ENCODE data around the gene TMEM62. TPM values are rescaled to one million over a fixed set of nuclear protein-coding genes. Genes with fewer than 3 reads are reported as not detected.

The TMEM62 gene
- total RNA-seq, 5 donors from 2014 or later (not counting 1 experiment from before 2014, with no cell fraction given) = 14.8 to 20.2 (median 16.4) TPM

DNA sequence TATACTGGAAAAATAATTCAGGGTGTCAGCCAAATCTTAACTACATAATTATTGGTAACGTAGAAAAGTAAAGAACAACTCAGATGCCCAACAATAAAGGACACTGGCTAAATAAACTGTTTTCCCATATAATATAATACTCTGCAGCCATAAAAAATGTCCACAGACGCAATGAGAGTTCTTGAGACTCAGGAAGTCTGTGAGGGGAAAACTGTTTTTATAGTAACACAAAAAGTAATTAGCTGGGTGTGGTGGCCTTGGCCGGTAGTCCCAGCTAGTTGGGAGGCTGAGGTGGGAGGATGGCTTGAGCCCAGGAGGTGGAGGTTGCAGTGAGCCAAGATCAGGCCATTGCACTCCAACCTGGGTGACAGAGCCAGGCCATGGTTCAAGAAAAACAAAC, 22.0 kb upstream of the TMEM62 start:
- Histone ChIP-seq H3K4me3 (ENCODE audit: control insufficient read depth in 1 of 2, extremely low read depth in 1 of 2, low read length in 1 of 2) (no peak overlapping the region), H3K27me3 (replicated peaks in 1 of 2; ENCODE audit: control insufficient read depth in 2 of 2, extremely low read depth in 1 of 2, insufficient read depth in 2 of 2, low read length in 1 of 2) (peaks cover 0 to 2% of the 10 kb centered on the region in 2 experiments), H3K9me3 (no peaks in the 10 kb centered on the region), H3K36me3 (ENCODE audit: control insufficient read depth in 2 of 2, extremely low read depth in 1 of 2, insufficient read depth in 1 of 2, low read length in 1 of 2) (no peaks in the 10 kb centered on the region), H3K4me1 (ENCODE audit: control insufficient read depth in 1 of 2, extremely low read depth in 1 of 2, insufficient read depth in 2 of 2, low read length in 2 of 2) (peaks cover 2 to 4% of the 10 kb centered on the region in 2 experiments), H3K27ac (ENCODE audit: low read length) (no peak overlapping the region)
- Mint-ChIP-seq H3K4me1 (peaks cover 3 to 7% (median 4%) of the 10 kb centered on the region in 3 donors), H3K4me3 (no peak overlapping the region), H3K9me3 (no peaks in the 10 kb centered on the region), H3K27ac (no peak overlapping the region), H3K36me3 (no peaks in the 10 kb centered on the region), H3K27me3 (peaks cover 0 to 9% of the 10 kb centered on the region in 2 donors)
- ATAC-seq (replicated peaks in 1 of 4) (no peak), DNase-seq (no peak)
- ChIA-PET CTCF (interaction anchor here in 1 of 2 donors (0.6 kb wide), 1 partner anchor 704 kb away, joined by 6 read pairs; no protein-coding TSS in a partner anchor), POLR2A (no interaction called here)
- no CpG with 5 or more reads among the region's 3 CpGs for WGBS (ENCODE audit: insufficient coverage)

DNA sequence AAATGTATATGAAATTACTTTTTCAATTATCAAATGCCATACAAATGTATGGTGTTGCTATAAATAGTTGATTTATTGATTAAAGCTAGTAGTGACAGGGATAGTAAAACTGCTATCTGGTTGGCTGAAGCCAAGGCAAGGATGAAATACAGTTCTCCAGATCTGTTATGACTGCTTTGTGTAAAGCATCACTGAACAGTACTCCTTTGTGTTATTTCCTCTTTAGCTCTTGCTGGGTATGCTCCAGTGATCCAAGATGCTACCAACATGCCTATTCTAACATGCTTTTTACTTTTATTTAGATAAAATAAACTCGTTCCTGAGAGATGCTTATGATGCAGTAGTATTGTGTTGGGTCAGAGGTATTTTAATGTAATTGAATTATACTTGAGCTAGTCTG, 15.1 kb upstream of the TMEM62 start:
- H3K36me3 Mint-ChIP-seq = no peaks in the 10 kb centered on the region
- ChIA-PET CTCF (interaction anchor here in 1 of 2 donors (0.9 kb wide), 1 partner anchor 18 kb away, joined by 3 read pairs; no protein-coding TSS in a partner anchor), POLR2A (no interaction called here)
- H3K4me1 Mint-ChIP-seq = peaks cover 8 to 13% (median 11%) of the 10 kb centered on the region in 3 donors
- H3K27me3 Mint-ChIP-seq = peaks cover 0 to 15% of the 10 kb centered on the region in 2 donors
- no peaks in the 10 kb centered on the region for H3K9me3 ChIP-seq
- no peak overlapping the region for H3K4me3 ChIP-seq (ENCODE audit: control insufficient read depth in 1 of 2, extremely low read depth in 1 of 2, low read length in 1 of 2)
- no peaks in the 10 kb centered on the region for H3K36me3 ChIP-seq (ENCODE audit: control insufficient read depth in 2 of 2, extremely low read depth in 1 of 2, insufficient read depth in 1 of 2, low read length in 1 of 2)
- no peak overlapping the region for H3K4me3 Mint-ChIP-seq
- ATAC-seq (replicated peaks in 1 of 4) (no peak), DNase-seq (no peak)
- H3K27ac Mint-ChIP-seq = no peak overlapping the region
- no peaks in the 10 kb centered on the region for H3K9me3 Mint-ChIP-seq
- no CpG with 5 or more reads among the region's 1 CpG for WGBS (ENCODE audit: insufficient coverage)
- peaks cover 3 to 12% of the 10 kb centered on the region in 2 experiments for H3K4me1 ChIP-seq (ENCODE audit: control insufficient read depth in 1 of 2, extremely low read depth in 1 of 2, insufficient read depth in 2 of 2, low read length in 2 of 2)
- H3K27ac ChIP-seq (ENCODE audit: low read length) = no peak overlapping the region
- H3K27me3 ChIP-seq (replicated peaks in 1 of 2; ENCODE audit: control insufficient read depth in 2 of 2, extremely low read depth in 1 of 2, insufficient read depth in 2 of 2, low read length in 1 of 2) = peaks cover 0 to 7% of the 10 kb centered on the region in 2 experiments

DNA sequence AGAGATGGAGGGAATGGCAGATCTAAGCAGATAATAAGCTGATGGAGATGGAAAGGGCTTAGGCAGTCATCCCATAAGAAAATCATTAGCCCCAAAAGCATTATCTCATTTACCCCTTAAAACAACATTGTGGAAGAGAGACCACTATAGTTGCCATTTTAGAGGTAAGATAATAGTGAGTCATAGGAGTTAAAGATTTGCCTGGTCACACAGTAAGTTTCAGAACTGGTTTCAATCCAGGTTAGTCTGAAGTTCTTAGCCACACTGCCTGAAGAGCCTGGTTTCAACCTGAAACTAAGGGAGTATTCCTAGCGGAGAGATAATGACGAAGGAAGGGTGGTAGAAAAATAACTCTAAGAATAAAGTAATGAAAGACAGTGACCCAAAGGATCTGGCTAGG, 14.6 kb upstream of the TMEM62 start:
- Histone ChIP-seq H3K4me1 (ENCODE audit: control insufficient read depth in 1 of 2, extremely low read depth in 1 of 2, insufficient read depth in 2 of 2, low read length in 2 of 2) (peaks cover 3 to 12% of the 10 kb centered on the region in 2 experiments), H3K36me3 (ENCODE audit: control insufficient read depth in 2 of 2, extremely low read depth in 1 of 2, insufficient read depth in 1 of 2, low read length in 1 of 2) (no peaks in the 10 kb centered on the region), H3K27me3 (replicated peaks in 1 of 2; ENCODE audit: control insufficient read depth in 2 of 2, extremely low read depth in 1 of 2, insufficient read depth in 2 of 2, low read length in 1 of 2) (peaks cover 0 to 7% of the 10 kb centered on the region in 2 experiments), H3K27ac (ENCODE audit: low read length) (no peak overlapping the region), H3K4me3 (ENCODE audit: control insufficient read depth in 1 of 2, extremely low read depth in 1 of 2, low read length in 1 of 2) (no peak overlapping the region), H3K9me3 (no peaks in the 10 kb centered on the region)
- H3K27me3 Mint-ChIP-seq = peaks cover 0 to 15% of the 10 kb centered on the region in 2 donors
- H3K9me3 Mint-ChIP-seq = no peaks in the 10 kb centered on the region
- no CpG with 5 or more reads among the region's 2 CpGs for WGBS (ENCODE audit: insufficient coverage)
- H3K36me3 Mint-ChIP-seq = no peaks in the 10 kb centered on the region
- ATAC-seq (replicated peaks in 1 of 4) (no peak), DNase-seq (no peak)
- peaks cover 12 to 17% (median 14%) of the 10 kb centered on the region in 3 donors for H3K4me1 Mint-ChIP-seq
- POLR2A ChIA-PET = interaction anchor here in 1 of 2 donors (0.5 kb wide), 1 partner anchor 13 kb away, joined by 7 read pairs; no protein-coding TSS in a partner anchor
- H3K27ac Mint-ChIP-seq = no peak overlapping the region
- CTCF ChIA-PET = no interaction called here
- no peak overlapping the region for H3K4me3 Mint-ChIP-seq

DNA sequence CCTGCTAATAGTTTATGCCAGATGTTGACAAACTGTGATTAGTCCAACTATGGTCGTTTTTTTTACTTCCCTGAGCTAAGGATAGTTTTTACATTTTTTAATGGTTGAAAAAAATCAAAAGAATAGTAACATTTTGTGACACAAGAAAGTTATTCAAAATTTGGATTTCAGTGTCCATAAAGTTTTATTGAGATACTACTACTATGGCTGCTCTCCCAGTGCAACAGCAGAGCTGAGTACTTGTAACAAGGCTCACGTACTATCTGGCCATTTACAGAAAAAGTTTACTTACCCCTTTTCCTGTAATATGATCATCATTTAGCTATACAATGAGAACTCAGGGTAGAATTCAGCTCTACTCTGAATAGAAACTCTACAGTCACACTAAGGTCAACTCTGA, 11.5 kb upstream of the TMEM62 start:
- peaks cover 3 to 6% of the 10 kb centered on the region in 2 donors for H3K27me3 Mint-ChIP-seq
- H3K27ac Mint-ChIP-seq = no peak overlapping the region
- H3K9me3 Mint-ChIP-seq = no peaks in the 10 kb centered on the region
- H3K27me3 ChIP-seq (replicated peaks in 1 of 2; ENCODE audit: control insufficient read depth in 2 of 2, extremely low read depth in 1 of 2, insufficient read depth in 2 of 2, low read length in 1 of 2) = peaks cover 0 to 10% of the 10 kb centered on the region in 2 experiments
- CTCF ChIA-PET = interaction anchor here in 1 of 2 donors (1.1 kb wide), 1 partner anchor 12 kb away, joined by 4 read pairs; no protein-coding TSS in a partner anchor
- peaks cover 12 to 20% (median 14%) of the 10 kb centered on the region in 3 donors for H3K4me1 Mint-ChIP-seq
- 100% methylated on average over 1 of the region's 2 CpGs for WGBS (ENCODE audit: insufficient coverage)
- peak overlapping the region; percentile 85 to 88 (median 88) for H3K4me3 Mint-ChIP-seq
- POLR2A ChIA-PET = interaction anchor here (0.6 to 1.6 kb wide), 7 partner anchors 10 to 1838 kb away, joined by 3 to 4 read pairs (median 4); no protein-coding TSS in a partner anchor
- no peaks in the 10 kb centered on the region for H3K36me3 ChIP-seq (ENCODE audit: control insufficient read depth in 2 of 2, extremely low read depth in 1 of 2, insufficient read depth in 1 of 2, low read length in 1 of 2)
- no peak for DNase-seq
- H3K9me3 ChIP-seq = no peaks in the 10 kb centered on the region
- no peak overlapping the region for H3K27ac ChIP-seq (ENCODE audit: low read length)
- ATAC-seq (replicated peaks in 1 of 4) = no peak
- H3K4me1 ChIP-seq (ENCODE audit: control insufficient read depth in 1 of 2, extremely low read depth in 1 of 2, insufficient read depth in 2 of 2, low read length in 2 of 2) = peaks cover 3 to 12% of the 10 kb centered on the region in 2 experiments
- H3K4me3 ChIP-seq (ENCODE audit: control insufficient read depth in 1 of 2, extremely low read depth in 1 of 2, low read length in 1 of 2) = no peak overlapping the region
- H3K36me3 Mint-ChIP-seq = no peaks in the 10 kb centered on the region

DNA sequence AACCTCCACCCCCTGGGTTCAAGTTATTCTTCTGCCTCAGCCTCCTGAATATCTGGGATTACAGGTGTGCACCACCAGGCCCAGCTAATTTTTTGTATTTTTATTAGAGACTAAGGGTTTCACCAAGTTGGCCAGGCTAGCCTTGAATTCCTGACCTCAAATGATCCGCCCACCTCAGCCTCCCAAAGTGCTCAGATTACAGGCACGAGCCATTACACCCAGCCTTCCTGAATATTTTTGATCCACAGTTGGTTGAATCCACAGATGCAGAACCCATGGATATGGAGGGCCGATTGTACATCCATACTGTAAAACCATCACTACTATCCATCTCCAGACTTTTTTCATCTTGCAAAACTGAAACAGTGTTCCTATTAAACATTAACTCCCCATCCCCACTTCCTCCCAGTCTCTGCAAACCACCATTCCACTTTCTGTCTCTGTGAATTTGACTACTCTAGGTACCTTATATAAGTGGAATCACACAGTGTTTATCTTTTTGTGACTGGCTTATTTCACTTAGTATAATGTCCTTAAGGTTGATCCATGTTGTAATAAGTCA, 8.2 kb upstream of the TMEM62 start:
- Mint-ChIP-seq H3K27me3 (peaks cover 3% of the 10 kb centered on the region in 2 donors), H3K4me1 (peaks cover 12 to 24% (median 14%) of the 10 kb centered on the region in 3 donors), H3K9me3 (peaks cover 0 to 4% (median 0%) of the 10 kb centered on the region in 3 donors), H3K27ac (no peak overlapping the region), H3K36me3 (no peaks in the 10 kb centered on the region), H3K4me3 (no peak overlapping the region)
- no peak overlapping the region for H3K27ac ChIP-seq (ENCODE audit: low read length)
- CTCF ChIA-PET = no interaction called here
- POLR2A ChIA-PET = no interaction called here
- H3K27me3 ChIP-seq (replicated peaks in 1 of 2; ENCODE audit: control insufficient read depth in 2 of 2, extremely low read depth in 1 of 2, insufficient read depth in 2 of 2, low read length in 1 of 2) = peaks cover 0 to 8% of the 10 kb centered on the region in 2 experiments
- no peak for ATAC-seq (replicated peaks in 1 of 4)
- H3K4me1 ChIP-seq (ENCODE audit: control insufficient read depth in 1 of 2, extremely low read depth in 1 of 2, insufficient read depth in 2 of 2, low read length in 2 of 2) = peaks cover 3 to 12% of the 10 kb centered on the region in 2 experiments
- no peaks in the 10 kb centered on the region for H3K36me3 ChIP-seq (ENCODE audit: control insufficient read depth in 2 of 2, extremely low read depth in 1 of 2, insufficient read depth in 1 of 2, low read length in 1 of 2)
- 100% methylated on average over 3 of the region's 3 CpGs for WGBS (ENCODE audit: insufficient coverage)
- no peak overlapping the region for H3K4me3 ChIP-seq (ENCODE audit: control insufficient read depth in 1 of 2, extremely low read depth in 1 of 2, low read length in 1 of 2)
- H3K9me3 ChIP-seq = no peaks in the 10 kb centered on the region
- DNase-seq = no peak

DNA sequence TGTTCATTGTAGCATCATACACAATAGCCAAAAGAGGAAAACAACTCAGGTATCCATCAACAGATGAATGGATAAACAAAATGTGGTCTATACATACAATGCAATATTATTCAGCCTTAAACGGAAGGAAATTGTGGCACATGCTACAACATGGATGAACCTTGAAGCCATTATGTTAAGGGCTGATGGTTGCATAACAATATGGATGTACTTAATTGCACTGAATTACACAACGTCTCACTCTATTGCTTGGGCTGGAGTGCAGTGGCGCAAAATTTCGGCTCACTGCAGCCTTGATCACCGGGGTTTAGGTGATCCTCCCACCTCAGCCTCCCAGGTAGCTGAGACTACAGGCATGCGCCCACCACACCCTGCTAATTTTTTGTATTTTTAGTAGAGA, 7.0 kb upstream of the TMEM62 start:
- ATAC-seq (replicated peaks in 1 of 4) (no peak), DNase-seq (no peak)
- H3K4me1 Mint-ChIP-seq = peaks cover 12 to 24% (median 14%) of the 10 kb centered on the region in 3 donors
- 100% methylated on average over 1 of the region's 6 CpGs for WGBS (ENCODE audit: insufficient coverage)
- H3K27ac ChIP-seq (ENCODE audit: low read length) = no peak overlapping the region
- ChIA-PET POLR2A (no interaction called here), CTCF (interaction anchor here in 1 of 2 donors (0.6 kb wide), 1 partner anchor 74 kb away, joined by 3 read pairs; no protein-coding TSS in a partner anchor)
- peaks cover 0 to 4% (median 0%) of the 10 kb centered on the region in 3 donors for H3K9me3 Mint-ChIP-seq
- H3K27me3 Mint-ChIP-seq = peaks cover 3% of the 10 kb centered on the region in 2 donors
- H3K9me3 ChIP-seq = no peaks in the 10 kb centered on the region
- no peaks in the 10 kb centered on the region for H3K36me3 Mint-ChIP-seq
- H3K27ac Mint-ChIP-seq = no peak overlapping the region
- H3K36me3 ChIP-seq (ENCODE audit: control insufficient read depth in 2 of 2, extremely low read depth in 1 of 2, insufficient read depth in 1 of 2, low read length in 1 of 2) = no peaks in the 10 kb centered on the region
- no peak overlapping the region for H3K4me3 ChIP-seq (ENCODE audit: control insufficient read depth in 1 of 2, extremely low read depth in 1 of 2, low read length in 1 of 2)
- H3K27me3 ChIP-seq (replicated peaks in 1 of 2; ENCODE audit: control insufficient read depth in 2 of 2, extremely low read depth in 1 of 2, insufficient read depth in 2 of 2, low read length in 1 of 2) = peaks cover 0 to 8% of the 10 kb centered on the region in 2 experiments
- no peak overlapping the region for H3K4me3 Mint-ChIP-seq
- H3K4me1 ChIP-seq (ENCODE audit: control insufficient read depth in 1 of 2, extremely low read depth in 1 of 2, insufficient read depth in 2 of 2, low read length in 2 of 2) = peaks cover 3 to 12% of the 10 kb centered on the region in 2 experiments

All from T-cell (primary cell).